Measurements from ENCODE around the gene RBM23. TPM values are rescaled to one million over a fixed set of nuclear protein-coding genes. Genes with fewer than 3 reads are reported as not detected.
A peak's percentile ranks its signal among the peaks of the same experiment; 100 is the strongest.
"Not testable (repeated sequence)": the region's sequence is repeated elsewhere in the genome, so short reads cannot be mapped to it uniquely, and the experiment has no call there.

The RBM23 gene
- polyA plus RNA-seq, 1 donor from 2014 or later: 83.7 TPM

DNA sequence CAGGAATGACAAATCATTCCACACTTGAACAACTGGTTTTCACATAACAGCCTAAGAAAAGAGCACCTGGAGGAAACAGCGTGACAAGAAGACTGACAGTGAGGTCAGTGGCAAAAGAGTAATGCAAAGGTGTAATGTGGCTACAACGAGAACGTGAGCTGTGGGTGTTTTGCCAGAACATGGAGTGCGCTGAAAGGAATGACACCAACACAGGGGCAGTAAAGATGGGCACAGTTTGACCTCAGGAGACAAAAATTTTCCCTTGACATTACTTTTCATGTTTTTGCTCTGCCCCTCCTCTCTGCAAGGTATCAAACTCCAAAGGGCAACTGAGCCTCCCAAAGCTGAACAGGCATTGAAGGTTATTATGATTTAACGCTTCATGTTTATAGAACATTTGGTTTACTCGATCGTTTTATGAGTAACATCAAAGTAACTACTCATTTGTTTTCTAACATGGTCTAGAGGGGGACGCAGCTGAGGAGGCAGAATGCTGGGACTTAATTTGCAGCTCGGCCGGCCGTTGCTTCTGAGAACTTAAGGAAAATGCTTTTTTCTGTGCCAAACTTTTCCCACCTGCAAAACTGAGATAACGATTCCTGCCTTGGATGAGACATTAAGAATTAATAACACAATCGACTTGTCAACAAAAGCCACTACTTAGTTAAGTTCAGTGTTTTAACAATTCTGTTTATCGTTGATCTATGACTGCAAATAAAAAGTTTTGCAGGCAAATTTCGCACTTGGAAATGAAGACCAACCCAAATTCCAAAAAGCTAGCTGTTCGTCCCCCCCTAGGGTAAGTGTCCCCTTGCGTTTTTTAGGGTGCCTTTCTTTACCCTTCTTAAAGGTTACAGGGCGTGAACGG, 37.0 kb upstream of the RBM23 start:
- no peaks in the 10 kb centered on the region for H3F3A ChIP-seq (ENCODE audit: insufficient read depth, low read length, poor library complexity, severe bottlenecking)
- no peaks in the 10 kb centered on the region for H3K9me2 ChIP-seq (ENCODE audit: insufficient read depth, low read length)
- H4K20me1 ChIP-seq (ENCODE audit: insufficient read depth): no peaks in the 10 kb centered on the region
- H3K27ac ChIP-seq (ENCODE audit: low read length): no peak overlapping the region
- peak overlapping the region; percentile 19 for H3K4me2 ChIP-seq (ENCODE audit: low read length)
- no peaks in the 10 kb centered on the region for H3K9me3 ChIP-seq (ENCODE audit: low read length)
- peak overlapping the region; percentile 63 for H3K9ac ChIP-seq (ENCODE audit: low read length)
- peak overlapping the region; percentile 65 for H2AFZ ChIP-seq (ENCODE audit: low read depth, low read length)
- no peaks in the 10 kb centered on the region for H3K79me2 ChIP-seq (replicated peaks; ENCODE audit: insufficient read depth, low read length)
- H3K36me3 ChIP-seq (ENCODE audit: insufficient read depth, low read length): no peaks in the 10 kb centered on the region
- H3K27me3 ChIP-seq (ENCODE audit: insufficient read depth, low read depth, low read length): peaks cover 5% of the 10 kb centered on the region
- peak overlapping the region; percentile 71 for H3K4me3 ChIP-seq (ENCODE audit: low read length)
- no peak for TF ChIP-seq RAD21 (conservative IDR thresholded peaks at IDR 0.05)
- TF ChIP-seq, protein P1, sequence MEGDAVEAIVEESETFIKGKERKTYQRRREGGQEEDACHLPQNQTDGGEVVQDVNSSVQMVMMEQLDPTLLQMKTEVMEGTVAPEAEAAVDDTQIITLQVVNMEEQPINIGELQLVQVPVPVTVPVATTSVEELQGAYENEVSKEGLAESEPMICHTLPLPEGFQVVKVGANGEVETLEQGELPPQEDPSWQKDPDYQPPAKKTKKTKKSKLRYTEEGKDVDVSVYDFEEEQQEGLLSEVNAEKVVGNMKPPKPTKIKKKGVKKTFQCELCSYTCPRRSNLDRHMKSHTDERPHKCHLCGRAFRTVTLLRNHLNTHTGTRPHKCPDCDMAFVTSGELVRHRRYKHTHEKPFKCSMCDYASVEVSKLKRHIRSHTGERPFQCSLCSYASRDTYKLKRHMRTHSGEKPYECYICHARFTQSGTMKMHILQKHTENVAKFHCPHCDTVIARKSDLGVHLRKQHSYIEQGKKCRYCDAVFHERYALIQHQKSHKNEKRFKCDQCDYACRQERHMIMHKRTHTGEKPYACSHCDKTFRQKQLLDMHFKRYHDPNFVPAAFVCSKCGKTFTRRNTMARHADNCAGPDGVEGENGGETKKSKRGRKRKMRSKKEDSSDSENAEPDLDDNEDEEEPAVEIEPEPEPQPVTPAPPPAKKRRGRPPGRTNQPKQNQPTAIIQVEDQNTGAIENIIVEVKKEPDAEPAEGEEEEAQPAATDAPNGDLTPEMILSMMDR (IDR thresholded peaks at IDR 0.05; ENCODE audit: poor library complexity, severe bottlenecking): no peak
- TF ChIP-seq EP300 (conservative IDR thresholded peaks at IDR 0.05; ENCODE audit: poor library complexity, severe bottlenecking): no peak
- TF ChIP-seq POLR2AphosphoS5 (IDR thresholded peaks at IDR 0.05): no peak
- TF ChIP-seq EZH2 (IDR thresholded peaks at IDR 0.05; ENCODE audit: borderline replicate concordance, insufficient read depth, low read length, poor library complexity, severe bottlenecking): no peak
- no peak for TF ChIP-seq SMC3 (conservative IDR thresholded peaks at IDR 0.05; ENCODE audit: poor library complexity)
- no peak for TF ChIP-seq TAF1 (IDR thresholded peaks at IDR 0.05; ENCODE audit: low read depth)

DNA sequence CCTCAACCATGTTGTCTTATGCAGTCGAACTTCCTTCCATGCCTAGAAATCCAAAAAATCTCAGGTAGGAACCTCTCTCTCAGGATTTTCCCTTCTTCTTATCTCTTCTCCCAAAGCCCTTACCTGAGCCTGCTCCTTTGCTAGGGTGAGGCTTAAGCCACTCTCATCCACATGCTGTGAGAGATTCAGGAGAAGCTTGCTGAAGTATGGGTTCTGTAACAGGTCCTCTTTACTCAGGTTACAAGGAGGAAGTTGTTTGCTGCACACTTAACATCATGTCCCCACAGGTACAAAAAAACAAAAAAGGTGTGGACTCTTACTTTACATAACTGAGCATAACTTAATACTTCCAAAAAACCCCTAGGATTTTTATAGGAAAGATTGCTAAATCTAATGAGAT, 33.5 kb upstream of the RBM23 start:
- Histone ChIP-seq H3K4me3 (ENCODE audit: low read length) (no peak overlapping the region), H3F3A (ENCODE audit: insufficient read depth, low read length, poor library complexity, severe bottlenecking) (no peaks in the 10 kb centered on the region), H3K9me2 (ENCODE audit: insufficient read depth, low read length) (no peaks in the 10 kb centered on the region), H3K36me3 (ENCODE audit: insufficient read depth, low read length) (no peaks in the 10 kb centered on the region), H3K4me2 (ENCODE audit: low read length) (no peak overlapping the region), H3K27me3 (ENCODE audit: insufficient read depth, low read depth, low read length) (peaks cover 5% of the 10 kb centered on the region), H2AFZ (ENCODE audit: low read depth, low read length) (no peak overlapping the region), H4K20me1 (ENCODE audit: insufficient read depth) (no peaks in the 10 kb centered on the region), H3K27ac (ENCODE audit: low read length) (no peak overlapping the region), H3K79me2 (replicated peaks; ENCODE audit: insufficient read depth, low read length) (no peaks in the 10 kb centered on the region), H3K9me3 (ENCODE audit: low read length) (no peaks in the 10 kb centered on the region), H3K9ac (ENCODE audit: low read length) (no peak overlapping the region)
- TF ChIP-seq RAD21 (conservative IDR thresholded peaks at IDR 0.05) (no peak), SMC3 (conservative IDR thresholded peaks at IDR 0.05; ENCODE audit: poor library complexity) (no peak), POLR2AphosphoS5 (IDR thresholded peaks at IDR 0.05) (no peak)
- TF ChIP-seq, protein P2, sequence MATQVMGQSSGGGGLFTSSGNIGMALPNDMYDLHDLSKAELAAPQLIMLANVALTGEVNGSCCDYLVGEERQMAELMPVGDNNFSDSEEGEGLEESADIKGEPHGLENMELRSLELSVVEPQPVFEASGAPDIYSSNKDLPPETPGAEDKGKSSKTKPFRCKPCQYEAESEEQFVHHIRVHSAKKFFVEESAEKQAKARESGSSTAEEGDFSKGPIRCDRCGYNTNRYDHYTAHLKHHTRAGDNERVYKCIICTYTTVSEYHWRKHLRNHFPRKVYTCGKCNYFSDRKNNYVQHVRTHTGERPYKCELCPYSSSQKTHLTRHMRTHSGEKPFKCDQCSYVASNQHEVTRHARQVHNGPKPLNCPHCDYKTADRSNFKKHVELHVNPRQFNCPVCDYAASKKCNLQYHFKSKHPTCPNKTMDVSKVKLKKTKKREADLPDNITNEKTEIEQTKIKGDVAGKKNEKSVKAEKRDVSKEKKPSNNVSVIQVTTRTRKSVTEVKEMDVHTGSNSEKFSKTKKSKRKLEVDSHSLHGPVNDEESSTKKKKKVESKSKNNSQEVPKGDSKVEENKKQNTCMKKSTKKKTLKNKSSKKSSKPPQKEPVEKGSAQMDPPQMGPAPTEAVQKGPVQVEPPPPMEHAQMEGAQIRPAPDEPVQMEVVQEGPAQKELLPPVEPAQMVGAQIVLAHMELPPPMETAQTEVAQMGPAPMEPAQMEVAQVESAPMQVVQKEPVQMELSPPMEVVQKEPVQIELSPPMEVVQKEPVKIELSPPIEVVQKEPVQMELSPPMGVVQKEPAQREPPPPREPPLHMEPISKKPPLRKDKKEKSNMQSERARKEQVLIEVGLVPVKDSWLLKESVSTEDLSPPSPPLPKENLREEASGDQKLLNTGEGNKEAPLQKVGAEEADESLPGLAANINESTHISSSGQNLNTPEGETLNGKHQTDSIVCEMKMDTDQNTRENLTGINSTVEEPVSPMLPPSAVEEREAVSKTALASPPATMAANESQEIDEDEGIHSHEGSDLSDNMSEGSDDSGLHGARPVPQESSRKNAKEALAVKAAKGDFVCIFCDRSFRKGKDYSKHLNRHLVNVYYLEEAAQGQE (IDR thresholded peaks at IDR 0.05; ENCODE audit: borderline replicate concordance): no peak
- TF ChIP-seq, protein P1 (IDR thresholded peaks at IDR 0.05; ENCODE audit: poor library complexity, severe bottlenecking): no peak

DNA sequence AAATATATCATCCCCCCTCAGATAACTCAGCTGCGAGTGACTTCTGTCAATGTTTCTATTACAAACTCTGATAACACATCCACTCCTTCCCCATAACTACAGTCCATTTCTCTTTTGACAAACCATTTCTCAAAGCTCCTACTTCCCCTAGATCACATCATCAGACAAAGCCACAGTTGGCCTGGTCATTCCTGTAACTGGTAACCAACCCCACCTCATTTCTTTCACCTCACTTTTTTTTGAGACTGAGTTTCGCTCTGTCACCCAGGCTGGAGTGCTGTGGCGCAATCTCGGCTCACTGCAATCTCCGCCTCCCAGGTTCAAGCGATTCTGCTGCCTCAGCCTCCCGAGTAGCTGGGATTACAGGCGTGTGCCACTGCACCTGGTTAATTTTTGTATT, 32.8 kb upstream of the RBM23 start:
- not testable (repeated sequence) for H3K9ac ChIP-seq (ENCODE audit: low read length); H3K27ac ChIP-seq (ENCODE audit: low read length); H3K4me2 ChIP-seq (ENCODE audit: low read length); H3F3A ChIP-seq (ENCODE audit: insufficient read depth, low read length, poor library complexity, severe bottlenecking); H3K9me3 ChIP-seq (ENCODE audit: low read length); H2AFZ ChIP-seq (ENCODE audit: low read depth, low read length); H3K4me3 ChIP-seq (ENCODE audit: low read length); H3K9me2 ChIP-seq (ENCODE audit: insufficient read depth, low read length); H3K79me2 ChIP-seq (replicated peaks; ENCODE audit: insufficient read depth, low read length); H3K27me3 ChIP-seq (ENCODE audit: insufficient read depth, low read depth, low read length); H3K36me3 ChIP-seq (ENCODE audit: insufficient read depth, low read length); H4K20me1 ChIP-seq (ENCODE audit: insufficient read depth)
